Activated CD8-positive, alpha-beta memory T cell treated with anti-CD3 and anti-CD28 coated beads for 4 hours (primary cell): ENCODE measurements around the gene CENPVL2.
"Not testable (repeated sequence)": the region's sequence is repeated elsewhere in the genome, so short reads cannot be mapped to it uniquely, and the experiment has no call there.

Source experiments
- DNase-seq, 2 donors: peaks; one replicate each; pipeline ENCODE4 v3.0.0-alpha.2; 2020; ENCODE audit warnings: low read depth in 2 of 2

CENPVL2 gene

GRCh38 chrX:51682720-51683062 lies at the start of gene CENPVL2:
CENPVL2 (minus strand) TSS chrX:51682831; CDS start chrX:51682831, 0 bp downstream.
- DNase-seq = not testable (repeated sequence)

- DNase-seq = no peak
These were observed 45.6 kb upstream of the CENPVL2 start for GRCh38 chrX:51728202-51728601.

- DNase-seq = not testable (repeated sequence)
These were observed 30.5 kb upstream of the CENPVL2 start for GRCh38 chrX:51712943-51713647.

GRCh38 chrX:51710277-51711164 lies 27.9 kb upstream of the CENPVL2 start, which contains the start of gene CENPVL1:
CENPVL1 (plus strand) TSS chrX:51710512; CDS start chrX:51710512, 0 bp downstream.
- not testable (repeated sequence) for DNase-seq

GRCh38 chrX:51697397-51697796 lies 14.8 kb upstream of the CENPVL2 start:
- DNase-seq = no peak

- DNase-seq = no peak
These were observed 11.6 kb upstream of the CENPVL2 start for GRCh38 chrX:51694254-51694653.

- DNase-seq = not testable (repeated sequence)
These were observed 567 bp downstream of the CENPVL2 start for GRCh38 chrX:51681808-51682719.

GRCh38 chrX:51679689-51680433 lies 2.8 kb downstream of the CENPVL2 start:
- DNase-seq = not testable (repeated sequence)

- DNase-seq = no peak
These were observed 16.6 kb downstream of the CENPVL2 start for GRCh38 chrX:51665981-51666380.

- DNase-seq = no peak
These were observed 39.3 kb downstream of the CENPVL2 start for GRCh38 chrX:51643377-51643776.

- DNase-seq = no peak
These were observed 41.1 kb downstream of the CENPVL2 start for GRCh38 chrX:51641421-51642021.

- DNase-seq = not testable (repeated sequence)
These were observed 46.1 kb downstream of the CENPVL2 start for GRCh38 chrX:51636511-51636910.
